Fibroblast of upper back skin (primary cell): ENCODE measurements around the gene ABCC8.
A peak's percentile ranks its signal among the peaks of the same experiment; 100 is the strongest.

Experiments used
- DNase-seq: peaks from one replicate; pipeline ENCODE4 v3.0.0-alpha.2; 2013

The ABCC8 gene

GRCh38 chr11:17384002-17384511, 92.6 kb downstream of the ABCC8 start:
- DNase-seq = peak; percentile 77

- DNase-seq = no peak
Measured at GRCh38 chr11:17383461-17383860, 93.2 kb downstream of the ABCC8 start.

GRCh38 chr11:17382046-17382728, 94.5 kb downstream of the ABCC8 start:
- no peak for DNase-seq

GRCh38 chr11:17381156-17381555, 95.5 kb downstream of the ABCC8 start:
- peak; percentile 41 for DNase-seq

GRCh38 chr11:17379383-17380180, 97.1 kb downstream of the ABCC8 start:
- DNase-seq = no peak

GRCh38 chr11:17378655-17379054, 98.0 kb downstream of the ABCC8 start:
- DNase-seq = no peak

- DNase-seq = no peak
Measured at GRCh38 chr11:17376493-17376892, 100.2 kb downstream of the ABCC8 start.

- no peak for DNase-seq
Measured at GRCh38 chr11:17375547-17375946, 101.1 kb downstream of the ABCC8 start.

GRCh38 chr11:17371614-17372013, 105.0 kb downstream of the ABCC8 start:
- no peak for DNase-seq

GRCh38 chr11:17369684-17370243, 106.9 kb downstream of the ABCC8 start:
- DNase-seq = no peak

- no peak for DNase-seq
Measured at GRCh38 chr11:17369094-17369493, 107.6 kb downstream of the ABCC8 start.

- no peak for DNase-seq
Measured at GRCh38 chr11:17368551-17368950, 108.1 kb downstream of the ABCC8 start.

GRCh38 chr11:17366495-17366894, 110.2 kb downstream of the ABCC8 start:
- DNase-seq = no peak

GRCh38 chr11:17354601-17354991, 122.0 kb downstream of the ABCC8 start:
- peak; percentile 70 for DNase-seq

- DNase-seq = no peak
Measured at GRCh38 chr11:17353821-17354600, 122.6 kb downstream of the ABCC8 start.

- peak; percentile 72 for DNase-seq
Measured at GRCh38 chr11:17352950-17353820, 123.5 kb downstream of the ABCC8 start.

- peak; percentile 51 for DNase-seq
Measured at GRCh38 chr11:17351510-17352176, 125.0 kb downstream of the ABCC8 start, which contains the start of gene NCR3LG1. NCR3LG1 (plus strand) TSS chr11:17351800; CDS start chr11:17351970, 170 bp downstream.

GRCh38 chr11:17351172-17351509, 125.5 kb downstream of the ABCC8 start:
- peak; percentile 6 for DNase-seq

GRCh38 chr11:17350455-17351171, 126.0 kb downstream of the ABCC8 start:
- DNase-seq = no peak

- DNase-seq = no peak
Measured at GRCh38 chr11:17347676-17348075, 129.0 kb downstream of the ABCC8 start.

GRCh38 chr11:17343907-17344306, 132.7 kb downstream of the ABCC8 start:
- DNase-seq = peak; percentile 85
